Esophagus mucosa (tissue), 1 donor: ENCODE results near the gene FAM240A. TPM values are rescaled to one million over a fixed set of nuclear protein-coding genes. Genes with fewer than 3 reads are reported as not detected.

Source experiments
- ATAC-seq: fragments of 200-7000 bp; cut with Tn5 transposase; one replicate; pipeline ENCODE4 v1.9.1; 2020
- total RNA-seq: library from RNA; stranded (reverse); gene quantifications from one replicate; pipeline ENCODE4 v1.2.4, GENCODE V29; 2023
- donor health status: DM: yes; HTN: yes; CAD: no.

FAM240A gene
- total RNA-seq, 1 donor from 2014 or later = not detected

GRCh38 chr3:46628901-46629369 is 16.6 kb downstream of the FAM240A start:
- peak; percentile 22 for ATAC-seq

GRCh38 chr3:46629551-46630517 is 17.5 kb downstream of the FAM240A start:
- ATAC-seq = peak; percentile 89

GRCh38 chr3:46632792-46633191 is 20.5 kb downstream of the FAM240A start:
- ATAC-seq = no peak

- no peak for ATAC-seq
Measured at GRCh38 chr3:46634856-46635255, 22.5 kb downstream of the FAM240A start.

- no peak for ATAC-seq
Measured at GRCh38 chr3:46639221-46639620, 26.9 kb downstream of the FAM240A start.

GRCh38 chr3:46640927-46641326 is 28.6 kb downstream of the FAM240A start:
- no peak for ATAC-seq

- no peak for ATAC-seq
Measured at GRCh38 chr3:46642971-46643370, 30.6 kb downstream of the FAM240A start.

GRCh38 chr3:46643701-46644100 is 31.4 kb downstream of the FAM240A start:
- ATAC-seq = peak; percentile 49

- ATAC-seq = peak; percentile 84
Measured at GRCh38 chr3:46646700-46647099, 34.4 kb downstream of the FAM240A start.

- ATAC-seq = no peak
Measured at GRCh38 chr3:46648096-46648495, 35.8 kb downstream of the FAM240A start.

GRCh38 chr3:46649436-46649835 is 37.1 kb downstream of the FAM240A start:
- ATAC-seq = no peak

GRCh38 chr3:46651084-46651483 is 38.8 kb downstream of the FAM240A start:
- ATAC-seq = no peak

- ATAC-seq = no peak
Measured at GRCh38 chr3:46655271-46655670, 42.9 kb downstream of the FAM240A start.

- peak; percentile 69 for ATAC-seq
Measured at GRCh38 chr3:46656778-46657556, 44.6 kb downstream of the FAM240A start.

GRCh38 chr3:46659285-46659684 is 47.0 kb downstream of the FAM240A start:
- no peak for ATAC-seq

GRCh38 chr3:46660003-46660402 is 47.7 kb downstream of the FAM240A start:
- no peak for ATAC-seq

- ATAC-seq = peak; percentile 62
Measured at GRCh38 chr3:46660543-46661523, 48.5 kb downstream of the FAM240A start.

- ATAC-seq = no peak
Measured at GRCh38 chr3:46661776-46662766, 49.7 kb downstream of the FAM240A start.

- ATAC-seq = no peak
Measured at GRCh38 chr3:46662771-46663551, 50.6 kb downstream of the FAM240A start.

- no peak for ATAC-seq
Measured at GRCh38 chr3:46663591-46664135, 51.3 kb downstream of the FAM240A start.
